ENCODE results near the gene PAPLN.

PAPLN gene

DNA sequence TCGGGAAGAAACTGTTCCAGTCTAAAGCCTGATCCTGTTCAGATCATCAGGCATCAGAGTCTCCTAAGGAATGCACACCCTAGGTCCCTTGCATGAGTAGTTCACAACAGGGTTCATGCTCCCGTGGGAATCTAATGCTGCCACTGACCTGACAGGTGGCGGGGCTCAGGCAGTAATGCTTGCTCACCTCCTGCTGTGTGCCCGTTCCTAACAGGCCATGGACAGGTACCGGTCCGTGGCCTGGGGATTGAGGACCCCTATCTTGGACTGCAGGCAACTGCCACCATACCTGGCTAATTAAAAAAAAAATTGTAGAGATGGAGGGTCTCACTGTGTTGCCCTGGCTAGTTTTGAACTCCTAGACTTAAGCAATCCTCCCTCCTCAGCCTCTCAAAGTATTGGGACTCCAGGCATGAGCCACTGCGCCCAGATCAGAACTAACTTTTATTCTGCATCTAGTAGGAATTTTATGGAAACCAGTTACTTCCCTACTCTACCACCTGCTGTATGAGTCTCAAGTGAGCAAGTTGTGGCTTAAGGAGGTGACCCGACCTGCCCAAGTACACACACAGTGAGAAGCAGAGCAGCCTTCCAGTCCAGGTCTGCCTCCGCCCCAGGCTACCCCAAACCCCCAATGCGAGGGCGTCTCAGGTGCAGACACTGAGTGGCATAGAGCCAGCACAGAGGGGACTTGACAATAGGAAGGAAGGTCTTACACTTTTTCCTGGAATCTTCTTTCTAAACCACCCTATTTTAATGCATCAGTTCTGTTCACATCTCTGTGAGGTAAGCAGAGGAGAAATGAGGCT lies 2.5 kb upstream of the PAPLN start:
- Histone ChIP-seq H3K4me3 (ENCODE audit: insufficient read depth, low read length, poor library complexity, severe bottlenecking) (no peak overlapping the region), H3K27me3 (ENCODE audit: low read length) (no peaks in the 10 kb centered on the region), H3K4me2 (ENCODE audit: low read depth, low read length, poor library complexity, severe bottlenecking) (no peak overlapping the region), H3F3A (ENCODE audit: insufficient read depth) (no peaks in the 10 kb centered on the region), H3K27ac (ENCODE audit: low read depth, low read length) (no peak overlapping the region), H3K9ac (ENCODE audit: low read length) (no peak overlapping the region), H2AFZ (ENCODE audit: low read depth, low read length, severe bottlenecking) (no peak overlapping the region), H3K9me2 (replicated peaks; ENCODE audit: insufficient read depth, low read length) (no peaks in the 10 kb centered on the region), H4K20me1 (ENCODE audit: low read depth, low read length) (no peaks in the 10 kb centered on the region), H3K9me3 (ENCODE audit: insufficient read depth, low read length) (no peaks in the 10 kb centered on the region), H3K36me3 (ENCODE audit: low read length) (no peaks in the 10 kb centered on the region), H3K79me2 (ENCODE audit: insufficient read depth, low read length) (no peaks in the 10 kb centered on the region)
- TF ChIP-seq EZH2phosphoT487 (conservative IDR thresholded peaks at IDR 0.05; ENCODE audit: low read length), result no peak
- TF ChIP-seq CTCF (IDR thresholded peaks at IDR 0.05; ENCODE audit: insufficient read depth, low read length, poor library complexity, severe bottlenecking), result no peak

GRCh38 chr14:73235531-73236155 lies 1.7 kb upstream of the PAPLN start:
- Histone ChIP-seq H3K79me2 (ENCODE audit: insufficient read depth, low read length) (no peaks in the 10 kb centered on the region), H3F3A (ENCODE audit: insufficient read depth) (no peaks in the 10 kb centered on the region), H3K36me3 (ENCODE audit: low read length) (no peaks in the 10 kb centered on the region), H3K4me3 (ENCODE audit: insufficient read depth, low read length, poor library complexity, severe bottlenecking) (no peak overlapping the region), H3K9ac (ENCODE audit: low read length) (no peak overlapping the region), H3K9me3 (ENCODE audit: insufficient read depth, low read length) (no peaks in the 10 kb centered on the region), H3K27ac (ENCODE audit: low read depth, low read length) (no peak overlapping the region), H3K9me2 (replicated peaks; ENCODE audit: insufficient read depth, low read length) (no peaks in the 10 kb centered on the region), H3K4me2 (ENCODE audit: low read depth, low read length, poor library complexity, severe bottlenecking) (no peak overlapping the region), H4K20me1 (ENCODE audit: low read depth, low read length) (no peaks in the 10 kb centered on the region), H3K27me3 (ENCODE audit: low read length) (no peaks in the 10 kb centered on the region), H2AFZ (ENCODE audit: low read depth, low read length, severe bottlenecking) (no peak overlapping the region)
- TF ChIP-seq CTCF (IDR thresholded peaks at IDR 0.05; ENCODE audit: insufficient read depth, low read length, poor library complexity, severe bottlenecking) (no peak), EZH2phosphoT487 (conservative IDR thresholded peaks at IDR 0.05; ENCODE audit: low read length) (no peak)

- Histone ChIP-seq H4K20me1 (ENCODE audit: low read depth, low read length) (no peaks in the 10 kb centered on the region), H3F3A (ENCODE audit: insufficient read depth) (no peaks in the 10 kb centered on the region), H3K4me2 (ENCODE audit: low read depth, low read length, poor library complexity, severe bottlenecking) (no peak overlapping the region), H3K36me3 (ENCODE audit: low read length) (no peaks in the 10 kb centered on the region), H3K9me3 (ENCODE audit: insufficient read depth, low read length) (no peaks in the 10 kb centered on the region), H3K27ac (ENCODE audit: low read depth, low read length) (no peak overlapping the region), H3K79me2 (ENCODE audit: insufficient read depth, low read length) (no peaks in the 10 kb centered on the region), H3K9ac (ENCODE audit: low read length) (no peak overlapping the region), H3K4me3 (ENCODE audit: insufficient read depth, low read length, poor library complexity, severe bottlenecking) (no peak overlapping the region), H3K27me3 (ENCODE audit: low read length) (no peaks in the 10 kb centered on the region), H2AFZ (ENCODE audit: low read depth, low read length, severe bottlenecking) (no peak overlapping the region), H3K9me2 (replicated peaks; ENCODE audit: insufficient read depth, low read length) (no peaks in the 10 kb centered on the region)
- TF ChIP-seq EZH2phosphoT487 (conservative IDR thresholded peaks at IDR 0.05; ENCODE audit: low read length), result no peak
- no peak for TF ChIP-seq CTCF (IDR thresholded peaks at IDR 0.05; ENCODE audit: insufficient read depth, low read length, poor library complexity, severe bottlenecking)
These were observed 1.1 kb upstream of the PAPLN start for GRCh38 chr14:73236157-73236556.

Measured in SU-DHL-6 (cell line).